ENCODE data around the gene CCDC15. TPM values are rescaled to one million over a fixed set of nuclear protein-coding genes. Genes with fewer than 3 reads are reported as not detected.

CCDC15 gene
- total and polyA plus RNA-seq, 8 donors = 0.31 to 15.6 (median 0.92) TPM

DNA sequence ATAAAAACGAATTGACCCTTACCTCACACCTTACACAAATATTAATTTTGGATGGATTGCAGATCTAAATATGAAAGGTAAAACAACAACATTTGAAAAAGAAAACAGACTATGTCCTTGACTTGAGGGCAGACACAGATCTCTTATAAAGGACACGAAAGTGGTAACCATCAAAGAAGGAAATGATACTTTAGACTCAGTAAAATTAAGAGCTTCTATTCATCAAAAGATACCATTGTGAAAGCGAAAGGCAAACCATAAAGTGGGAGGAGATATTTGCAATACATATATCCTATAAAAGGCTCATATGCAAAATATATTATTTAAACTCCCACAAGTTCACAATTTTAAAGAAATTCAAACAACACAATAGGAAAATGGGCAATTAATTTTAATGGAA lies 23.2 kb upstream of the CCDC15 start:
- 59 to 67% (median 63%) methylated on average over 3 of the region's 3 CpGs for WGBS, 5 donors
- intact Hi-C loops (cut with DNase I; ENCODE audit: low total_unique reads) = no loop called here
- H3K9me3 ChIP-seq = no peaks in the 10 kb centered on the region
- no peak overlapping the region for H3K27ac ChIP-seq
- H3K36me3 ChIP-seq = no peaks in the 10 kb centered on the region
- no peak for TF ChIP-seq EP300 (IDR thresholded peaks at IDR 0.05)
- no peak for TF ChIP-seq POLR2AphosphoS5 (IDR thresholded peaks at IDR 0.05)
- TF ChIP-seq POLR2A (IDR thresholded peaks at IDR 0.05) = no peak
- TF ChIP-seq, protein P1, sequence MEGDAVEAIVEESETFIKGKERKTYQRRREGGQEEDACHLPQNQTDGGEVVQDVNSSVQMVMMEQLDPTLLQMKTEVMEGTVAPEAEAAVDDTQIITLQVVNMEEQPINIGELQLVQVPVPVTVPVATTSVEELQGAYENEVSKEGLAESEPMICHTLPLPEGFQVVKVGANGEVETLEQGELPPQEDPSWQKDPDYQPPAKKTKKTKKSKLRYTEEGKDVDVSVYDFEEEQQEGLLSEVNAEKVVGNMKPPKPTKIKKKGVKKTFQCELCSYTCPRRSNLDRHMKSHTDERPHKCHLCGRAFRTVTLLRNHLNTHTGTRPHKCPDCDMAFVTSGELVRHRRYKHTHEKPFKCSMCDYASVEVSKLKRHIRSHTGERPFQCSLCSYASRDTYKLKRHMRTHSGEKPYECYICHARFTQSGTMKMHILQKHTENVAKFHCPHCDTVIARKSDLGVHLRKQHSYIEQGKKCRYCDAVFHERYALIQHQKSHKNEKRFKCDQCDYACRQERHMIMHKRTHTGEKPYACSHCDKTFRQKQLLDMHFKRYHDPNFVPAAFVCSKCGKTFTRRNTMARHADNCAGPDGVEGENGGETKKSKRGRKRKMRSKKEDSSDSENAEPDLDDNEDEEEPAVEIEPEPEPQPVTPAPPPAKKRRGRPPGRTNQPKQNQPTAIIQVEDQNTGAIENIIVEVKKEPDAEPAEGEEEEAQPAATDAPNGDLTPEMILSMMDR (IDR thresholded peaks at IDR 0.05) = no peak
- H3K4me1 ChIP-seq = no peaks in the 10 kb centered on the region
- DNase-seq = no peak
- peaks cover 0 to 10% (median 2%) of the 10 kb centered on the region in 3 donors for H3K27me3 ChIP-seq
- no peak overlapping the region for H3K4me3 ChIP-seq

DNA sequence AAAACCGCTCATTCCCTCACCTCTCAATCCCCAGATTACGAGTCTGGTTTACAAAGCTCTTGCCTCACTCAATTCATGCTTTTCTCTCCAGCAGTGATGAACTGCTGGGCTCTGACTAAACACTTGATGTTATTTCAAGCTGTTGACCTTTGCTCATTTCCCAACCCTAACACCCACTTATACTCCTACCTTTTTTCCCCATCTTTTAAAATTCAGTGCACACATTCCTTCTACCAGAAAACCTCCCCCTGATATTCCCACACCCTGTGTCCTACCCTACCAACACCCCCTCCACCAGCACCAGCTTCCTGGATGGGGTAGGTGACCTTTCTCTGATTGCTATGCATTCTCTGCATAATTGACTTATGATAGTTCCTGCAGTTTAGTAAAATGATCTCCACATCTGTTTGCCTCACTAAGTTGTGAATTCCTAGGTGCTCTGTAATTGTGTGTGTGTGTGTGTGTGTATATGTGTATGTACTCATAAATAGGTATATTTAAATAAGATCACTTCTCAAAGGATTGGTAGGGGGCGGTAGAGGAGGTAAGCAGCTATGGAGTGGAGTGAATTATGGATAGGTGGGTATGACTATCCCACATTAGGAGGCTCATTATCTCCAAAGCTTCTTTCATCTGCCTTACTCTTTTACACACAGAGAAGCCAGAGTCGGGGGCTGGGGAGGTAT lies 19.0 kb upstream of the CCDC15 start:
- Histone ChIP-seq H3K4me1 (no peaks in the 10 kb centered on the region), H3K27me3 (peaks cover 0 to 15% (median 2%) of the 10 kb centered on the region in 3 donors), H3K9me3 (no peaks in the 10 kb centered on the region), H3K36me3 (no peaks in the 10 kb centered on the region), H3K27ac (no peak overlapping the region), H3K4me3 (no peak overlapping the region)
- TF ChIP-seq POLR2A (IDR thresholded peaks at IDR 0.05) (no peak), POLR2AphosphoS5 (IDR thresholded peaks at IDR 0.05) (no peak), EP300 (IDR thresholded peaks at IDR 0.05) (no peak)
- TF ChIP-seq, protein P1 (IDR thresholded peaks at IDR 0.05) = no peak
- intact Hi-C loops (cut with DNase I; ENCODE audit: low total_unique reads) = no loop called here
- DNase-seq = no peak
- 61 to 71% (median 67%) methylated on average over 4 of the region's 4 CpGs for WGBS, 5 donors

DNA sequence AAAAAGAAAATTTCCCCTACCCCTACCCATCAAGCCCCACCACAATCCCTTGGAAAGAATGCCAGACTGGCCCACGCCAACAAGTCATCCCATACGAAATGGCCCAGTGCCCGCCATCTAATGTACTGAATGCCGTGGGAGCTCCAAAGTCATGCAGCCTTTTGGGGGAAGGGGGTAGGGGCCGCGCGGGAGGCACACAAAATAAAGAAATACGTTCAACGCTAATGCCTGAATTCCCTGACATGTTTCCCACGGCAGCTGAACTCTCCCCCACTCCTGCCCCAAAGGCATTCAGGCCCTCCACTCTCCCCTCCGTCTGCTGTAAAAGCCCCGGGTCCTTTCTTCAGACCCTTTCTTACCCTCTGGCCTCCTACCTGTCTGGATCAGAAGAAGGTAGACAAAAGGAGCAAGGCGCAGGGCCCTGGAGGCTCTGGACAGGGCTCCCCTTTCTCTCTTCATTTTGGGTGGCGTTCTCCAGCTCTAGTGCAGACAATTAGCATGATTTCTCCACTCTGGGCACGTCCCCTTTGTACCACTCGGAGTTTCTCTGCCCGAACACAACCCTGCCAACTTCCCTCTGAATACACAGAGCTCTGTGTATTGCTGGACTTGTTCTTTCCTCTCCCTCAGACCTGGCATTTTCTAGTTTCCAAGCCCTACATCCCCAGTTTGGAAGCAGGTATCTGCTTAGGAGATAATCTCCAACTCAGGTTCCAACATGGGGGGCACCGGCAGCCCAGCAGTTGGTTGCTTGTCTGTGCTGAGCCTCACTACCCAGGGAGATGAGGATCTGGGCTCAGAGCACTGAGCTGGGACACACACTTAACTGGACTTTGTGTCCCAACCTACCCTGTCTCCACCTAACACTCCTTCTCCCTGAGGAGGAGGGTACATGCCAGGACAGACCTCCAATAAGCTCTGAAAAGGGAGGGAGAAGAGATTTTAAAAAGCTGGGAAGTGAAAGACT lies 18.2 kb upstream of the CCDC15 start, which contains the start of gene HEPACAM:
TSS of gene HEPACAM (minus strand) at position 500 of the 967 bp plus-strand sequence. CDS start at position 459, 41 bp downstream.
- H3K27me3 ChIP-seq = peaks cover 0 to 15% (median 2%) of the 10 kb centered on the region in 3 donors
- H3K4me1 ChIP-seq = no peaks in the 10 kb centered on the region
- no peaks in the 10 kb centered on the region for H3K36me3 ChIP-seq
- intact Hi-C loops (cut with DNase I; ENCODE audit: low total_unique reads) = no loop called here
- WGBS, 5 donors = 80 to 88% (median 85%) methylated on average over 18 of the region's 18 CpGs
- no peak within 1 kb of the TSS for H3K27ac ChIP-seq
- no peaks in the 10 kb centered on the region for H3K9me3 ChIP-seq
- no peak for TF ChIP-seq POLR2A (IDR thresholded peaks at IDR 0.05)
- TF ChIP-seq, protein P1 (IDR thresholded peaks at IDR 0.05) = no peak
- TF ChIP-seq EP300 (IDR thresholded peaks at IDR 0.05) = no peak
- TF ChIP-seq POLR2AphosphoS5 (IDR thresholded peaks at IDR 0.05) = no peak
- no peak within 1 kb of the TSS for H3K4me3 ChIP-seq
- no peak for DNase-seq

DNA sequence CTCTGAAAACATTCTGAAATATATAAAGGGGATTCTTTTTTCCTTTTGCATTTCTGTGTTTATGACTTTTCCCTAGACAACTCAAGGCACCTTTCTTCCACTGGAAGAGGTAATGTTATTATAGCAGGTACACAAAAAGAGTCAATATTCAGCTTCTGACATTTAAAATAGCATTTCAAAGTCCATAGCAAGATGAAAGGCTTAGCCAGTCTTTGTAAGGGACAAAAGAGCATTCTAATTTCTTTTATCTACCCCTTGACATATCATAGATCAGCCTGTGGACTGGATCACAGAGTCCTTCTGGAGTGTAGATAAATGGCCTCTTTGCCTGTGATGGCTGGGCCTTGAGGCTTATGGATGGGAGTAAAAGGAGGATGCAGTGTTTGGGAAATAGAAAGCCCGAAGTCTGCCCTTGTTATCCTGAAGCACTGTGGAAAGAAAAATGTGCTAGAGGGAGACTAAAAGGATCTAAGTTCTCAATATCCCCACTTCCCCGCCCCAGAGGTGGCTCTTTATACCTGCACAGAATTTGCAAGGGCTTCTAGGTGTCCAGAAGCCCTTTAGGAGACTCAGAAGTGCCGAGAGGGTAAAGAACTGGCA lies 16.6 kb upstream of the CCDC15 start:
- intact Hi-C loops (cut with DNase I; ENCODE audit: low total_unique reads) = no loop called here
- Histone ChIP-seq H3K27me3 (peaks cover 0 to 15% (median 2%) of the 10 kb centered on the region in 3 donors), H3K9me3 (no peaks in the 10 kb centered on the region), H3K27ac (no peak overlapping the region), H3K4me1 (no peaks in the 10 kb centered on the region), H3K4me3 (no peak overlapping the region), H3K36me3 (no peaks in the 10 kb centered on the region)
- TF ChIP-seq EP300 (IDR thresholded peaks at IDR 0.05) = no peak
- no peak for TF ChIP-seq POLR2AphosphoS5 (IDR thresholded peaks at IDR 0.05)
- TF ChIP-seq POLR2A (IDR thresholded peaks at IDR 0.05) = no peak
- TF ChIP-seq, protein P1 (IDR thresholded peaks at IDR 0.05) = no peak
- DNase-seq = no peak
- whole genome bisulfite sequencing, 5 donors = 68 to 79% (median 70%) methylated on average over 3 of the region's 3 CpGs

Measured in stomach (tissue), 9 donors.